ENCODE data around the gene CRIP2.

CRIP2 gene

DNA sequence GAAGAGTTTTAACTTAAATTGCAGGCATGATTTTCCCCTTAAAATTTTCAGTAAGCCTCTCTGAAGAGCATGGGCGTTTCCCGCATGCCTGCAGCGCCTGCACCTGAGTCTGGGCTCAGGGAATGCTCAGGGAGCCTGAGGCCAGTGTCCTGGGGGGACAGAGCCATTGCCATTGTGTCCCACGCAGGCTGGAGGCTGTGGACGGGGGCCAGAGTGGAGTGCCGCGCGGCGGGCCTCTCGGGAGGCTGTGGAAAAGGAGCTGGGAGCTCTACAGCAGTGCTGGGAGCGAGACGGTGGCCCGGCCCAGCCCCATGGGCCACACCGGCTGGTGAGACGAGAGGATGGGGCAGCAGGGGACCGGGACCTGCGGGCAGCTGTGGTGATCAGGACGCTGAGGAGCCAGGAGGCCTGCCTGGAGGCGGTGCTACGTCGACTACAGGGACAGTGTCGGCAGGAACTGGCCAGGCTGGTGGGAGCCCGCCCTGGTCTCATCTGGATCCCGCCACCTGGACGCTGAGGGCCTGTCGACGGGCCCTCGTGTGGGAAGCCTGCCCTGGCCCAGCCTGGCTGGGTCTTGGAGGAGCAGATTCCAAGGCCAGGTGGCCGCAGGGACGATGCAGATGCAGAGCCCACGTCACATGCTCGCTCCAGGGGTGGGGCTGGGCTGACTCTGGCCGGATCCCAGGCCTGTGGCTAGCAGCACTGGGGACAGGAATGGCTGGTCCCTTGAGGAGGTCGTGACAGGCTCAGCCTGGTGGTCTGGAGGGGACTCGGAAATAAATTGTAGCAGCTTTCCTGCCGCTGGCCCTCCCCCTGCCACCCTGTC, 24.0 kb downstream of the CRIP2 start:
- DNase-seq (ENCODE audit: low spot score): no peak

- peak; percentile 17 for DNase-seq (ENCODE audit: low spot score)
These were observed 24.8 kb downstream of the CRIP2 start for GRCh38 chr14:105499256-105500035.

DNA sequence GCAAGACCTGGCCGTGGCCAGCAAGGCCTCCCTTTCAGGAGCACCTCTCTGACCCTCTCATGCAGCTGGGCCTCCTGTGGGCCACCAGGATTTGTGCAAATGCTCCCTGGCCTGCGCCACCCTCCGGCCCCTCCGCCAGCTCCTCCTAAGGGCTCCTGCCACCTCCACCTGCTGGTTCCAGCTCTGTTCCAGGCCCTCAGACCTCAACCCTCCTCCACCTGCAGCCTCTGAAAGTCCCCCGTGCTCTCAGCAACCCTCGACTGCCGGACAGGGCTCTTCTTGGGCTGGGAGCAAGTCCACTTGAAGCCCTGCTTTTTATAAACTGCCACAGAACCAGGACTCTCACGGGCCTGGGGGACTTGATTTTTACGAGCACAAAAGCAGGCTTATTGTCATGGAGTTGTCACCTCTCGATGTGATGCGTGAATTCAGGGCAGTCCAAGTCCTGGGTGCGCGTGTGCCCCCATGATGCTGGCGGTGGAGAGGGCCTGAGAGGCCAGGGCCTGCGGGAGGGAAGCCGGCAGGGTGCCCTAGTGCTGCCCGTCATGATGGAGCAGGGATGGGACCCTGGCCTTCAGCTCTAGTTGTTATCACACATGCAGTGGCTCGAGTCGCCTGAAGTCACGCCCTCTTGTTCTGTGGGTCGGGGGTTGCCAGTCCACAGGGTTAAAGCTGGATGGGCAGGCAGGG, 25.6 kb downstream of the CRIP2 start:
- DNase-seq (ENCODE audit: low spot score): no peak

DNA sequence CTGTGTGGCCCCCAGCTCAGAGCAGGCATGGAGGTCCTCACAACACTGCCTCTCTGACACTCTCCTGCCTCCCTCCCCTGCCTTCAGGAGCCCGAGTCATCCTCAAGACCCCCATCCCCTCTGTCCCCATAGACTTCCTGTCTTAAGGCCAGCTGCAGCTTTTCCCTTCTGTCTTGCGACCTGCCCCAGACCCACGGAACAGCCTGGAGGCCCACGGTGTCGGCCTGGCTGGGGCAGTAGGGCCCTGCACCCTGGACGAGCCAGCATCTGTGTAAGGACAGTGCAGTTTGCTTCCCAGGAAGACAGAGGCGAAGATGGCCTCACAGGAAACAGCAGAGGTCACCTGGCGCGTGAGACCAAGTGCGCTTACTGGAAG, 26.1 kb downstream of the CRIP2 start:
- no peak for DNase-seq (ENCODE audit: low spot score)

DNA sequence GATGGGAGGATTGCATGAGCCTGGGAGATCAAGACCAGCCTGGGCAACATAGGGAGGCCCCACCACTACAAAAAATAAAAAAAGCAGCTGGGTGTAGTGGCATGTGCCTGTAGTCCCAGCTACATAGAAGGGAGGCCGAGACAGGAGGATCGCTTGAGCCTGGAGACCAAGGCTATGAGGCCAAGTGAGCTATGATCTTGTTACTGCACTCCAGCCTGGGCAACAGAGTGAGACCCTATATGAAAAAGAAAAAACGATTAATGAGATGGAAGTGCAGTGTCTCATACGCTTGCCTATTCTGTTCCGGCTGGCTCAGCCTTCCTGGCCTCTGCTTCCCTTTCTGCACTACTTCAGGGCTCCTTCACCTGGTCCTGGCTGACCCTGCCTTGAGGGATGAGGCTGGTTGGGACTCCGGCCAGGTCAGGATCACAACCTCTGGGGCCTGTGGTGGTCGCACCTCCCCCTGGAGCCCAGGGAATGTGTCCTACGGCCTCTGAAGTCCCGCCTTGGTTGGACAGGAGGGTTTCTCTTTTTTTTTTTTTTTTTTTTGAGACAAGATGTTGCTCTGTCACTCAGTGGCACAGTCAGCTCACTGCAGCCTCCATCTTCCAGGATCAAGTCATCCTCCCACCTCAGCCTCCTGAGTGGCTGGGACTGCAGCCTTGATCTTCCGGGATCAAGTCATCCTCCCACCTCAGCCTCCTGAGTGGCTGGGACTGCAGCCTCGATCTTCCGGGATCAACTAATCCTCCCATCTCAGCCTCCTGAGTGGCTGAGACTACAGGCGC, 27.1 kb downstream of the CRIP2 start:
- no peak for DNase-seq (ENCODE audit: low spot score)

DNA sequence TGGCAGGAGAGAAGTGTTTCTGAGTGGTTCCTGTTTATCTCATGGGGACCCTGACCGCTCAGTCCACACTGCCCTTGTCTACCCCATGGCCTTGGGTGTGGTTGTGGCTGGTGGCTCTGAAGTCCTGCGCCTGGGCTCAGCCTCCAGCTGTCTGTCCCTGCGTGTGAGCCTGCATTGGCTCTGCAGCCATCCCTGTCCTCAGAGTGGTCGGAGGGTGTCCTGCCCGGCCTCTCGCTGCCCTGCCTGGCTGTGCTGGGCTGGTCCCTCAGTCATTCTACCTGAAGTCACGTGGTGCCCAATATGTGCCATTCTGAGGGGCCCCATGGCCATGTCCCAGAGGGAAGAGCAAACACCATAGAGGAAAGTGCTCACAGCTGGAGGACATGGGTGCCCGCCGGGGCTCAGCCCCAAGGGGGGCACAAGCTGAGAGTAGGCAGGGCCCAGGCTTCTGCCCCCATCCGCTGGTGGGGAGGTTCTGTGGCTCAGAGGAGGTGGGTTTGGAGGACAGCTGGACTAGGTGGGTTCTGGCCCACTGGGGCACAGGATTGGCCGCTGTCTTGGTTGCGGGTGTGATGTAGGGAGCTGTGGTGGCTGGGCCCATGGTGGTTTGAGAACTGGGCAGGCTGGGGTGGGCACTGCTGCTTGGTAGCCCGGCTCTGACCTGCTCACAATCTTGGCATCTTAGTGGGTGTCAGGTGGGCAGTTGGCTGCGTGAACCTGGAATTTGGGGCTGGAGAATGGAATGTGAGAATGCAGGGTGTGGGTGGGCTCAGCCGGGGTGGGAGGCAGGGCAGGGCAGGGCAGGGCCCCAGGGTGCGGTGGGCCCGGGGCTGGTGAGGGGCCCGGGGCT, 28.1 kb downstream of the CRIP2 start:
- DNase-seq (ENCODE audit: low spot score): no peak

DNA sequence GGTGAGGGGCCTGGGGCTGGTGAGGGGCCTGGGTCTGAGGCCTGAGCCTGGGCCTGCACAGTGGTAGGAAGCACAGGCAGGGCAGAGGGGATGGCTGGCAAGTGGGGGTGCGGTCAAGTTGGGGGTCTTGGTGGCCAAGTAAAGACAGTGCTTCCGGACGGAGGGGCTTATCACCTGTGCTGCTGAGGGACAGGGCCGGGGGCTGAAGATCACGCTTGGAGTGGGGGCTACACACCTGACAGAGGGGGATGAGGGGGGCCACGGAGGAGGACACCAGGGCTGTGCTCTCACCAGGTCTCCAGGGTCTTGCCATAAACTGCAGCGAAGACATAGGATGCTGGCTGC, 28.6 kb downstream of the CRIP2 start:
- DNase-seq (ENCODE audit: low spot score): no peak

DNA sequence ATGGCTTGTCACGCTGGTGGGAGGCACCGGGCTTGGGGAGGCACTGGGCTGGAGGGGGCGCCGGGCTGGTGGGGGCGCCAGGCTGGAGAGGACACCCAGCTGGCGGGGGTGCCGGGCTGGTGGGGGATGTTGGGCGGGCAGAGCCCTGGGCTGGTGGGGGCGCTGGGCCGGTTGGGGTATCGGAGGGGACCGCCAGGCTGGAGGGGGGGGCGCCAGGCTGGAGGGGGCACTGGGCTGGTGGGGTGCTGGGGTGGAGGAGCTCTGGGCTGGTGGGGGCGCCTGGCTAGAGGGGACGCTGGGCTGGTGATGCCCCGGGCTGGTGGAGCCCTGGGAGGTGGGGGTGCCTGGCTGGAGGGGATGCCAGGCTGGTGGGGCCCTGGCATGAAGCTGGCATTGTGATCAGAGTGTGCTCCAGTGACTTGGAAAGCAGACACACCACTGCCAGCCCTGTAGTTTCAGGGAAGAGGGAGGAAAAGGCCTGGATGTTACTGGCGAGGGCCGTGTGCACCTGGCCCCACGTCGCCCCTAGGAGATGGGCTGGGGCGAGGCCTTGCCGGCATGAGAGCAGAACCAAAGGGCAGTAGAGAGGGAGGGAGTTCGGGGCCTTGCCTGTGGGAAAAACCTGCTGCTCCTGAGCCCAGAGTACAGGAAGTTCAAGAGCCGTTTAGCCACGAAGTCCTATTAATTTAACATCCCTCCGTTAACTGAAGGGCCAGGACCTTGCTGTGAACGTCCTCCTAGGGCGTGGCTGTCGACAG, 29.5 kb downstream of the CRIP2 start:
- peak; percentile 7 for DNase-seq (ENCODE audit: low spot score)

DNA sequence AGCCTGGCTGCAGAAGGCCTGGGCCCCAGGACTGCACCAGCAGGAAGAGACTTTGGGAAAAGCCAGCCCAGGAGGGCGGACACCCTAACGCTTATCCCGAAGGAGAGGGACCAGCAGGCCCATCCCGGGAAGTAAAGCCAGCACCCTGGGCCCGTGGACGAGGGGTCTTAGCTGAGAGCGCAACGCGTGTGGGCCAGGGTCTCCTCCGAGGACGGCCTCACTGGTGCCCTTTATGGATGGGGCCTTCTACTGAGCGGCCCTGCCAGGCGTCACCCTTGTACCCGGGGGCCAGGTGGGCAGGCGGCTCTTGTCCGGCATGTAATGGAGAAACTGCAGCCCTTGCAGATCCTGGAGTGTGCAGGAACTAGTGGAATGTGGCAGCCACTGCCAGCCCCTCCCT, 30.5 kb downstream of the CRIP2 start:
- no peak for DNase-seq (ENCODE audit: low spot score)

GRCh38 chr14:105507247-105507646, 32.6 kb downstream of the CRIP2 start:
- no peak for DNase-seq (ENCODE audit: low spot score)

DNA sequence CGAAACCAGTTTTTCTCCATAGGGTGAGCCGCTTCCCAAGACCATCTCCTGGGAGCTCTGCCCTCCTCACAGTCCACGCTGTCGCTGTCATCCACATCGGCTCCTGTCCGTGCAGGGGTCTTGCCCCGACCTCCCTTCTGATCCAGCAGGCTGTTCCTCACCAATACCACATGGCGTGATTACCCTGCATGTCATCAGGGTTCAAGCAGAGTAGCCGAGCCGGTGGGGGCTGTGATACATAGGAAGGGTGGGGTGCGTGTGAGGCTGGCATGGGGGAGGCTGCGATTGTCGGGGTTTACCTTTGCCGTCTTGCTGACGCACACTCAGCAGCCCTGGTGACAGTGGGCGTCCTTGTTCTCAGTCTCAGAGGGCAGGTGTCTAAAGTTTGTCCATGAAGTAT, 33.4 kb downstream of the CRIP2 start:
- no peak for DNase-seq (ENCODE audit: low spot score)

DNA sequence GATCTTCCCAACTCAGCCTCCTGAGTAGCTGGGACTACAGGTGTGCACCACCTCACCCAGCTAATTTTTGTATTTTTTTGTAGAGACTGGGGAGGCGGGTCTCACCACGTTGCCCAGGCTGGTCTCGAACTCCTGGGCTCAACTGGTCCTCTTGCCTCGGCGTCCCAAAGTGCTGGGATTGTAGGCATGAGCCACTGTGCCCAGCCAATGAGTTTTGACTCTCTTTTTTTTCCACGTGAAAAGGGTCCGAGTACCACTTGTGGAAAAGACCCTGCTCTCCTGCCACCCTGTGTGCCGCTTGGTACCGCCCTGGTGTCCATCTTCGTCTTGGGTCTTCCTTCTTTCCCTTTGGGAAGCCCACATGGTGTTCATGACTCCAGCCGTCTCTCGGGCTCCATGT, 34.0 kb downstream of the CRIP2 start:
- no peak for DNase-seq (ENCODE audit: low spot score)

DNA sequence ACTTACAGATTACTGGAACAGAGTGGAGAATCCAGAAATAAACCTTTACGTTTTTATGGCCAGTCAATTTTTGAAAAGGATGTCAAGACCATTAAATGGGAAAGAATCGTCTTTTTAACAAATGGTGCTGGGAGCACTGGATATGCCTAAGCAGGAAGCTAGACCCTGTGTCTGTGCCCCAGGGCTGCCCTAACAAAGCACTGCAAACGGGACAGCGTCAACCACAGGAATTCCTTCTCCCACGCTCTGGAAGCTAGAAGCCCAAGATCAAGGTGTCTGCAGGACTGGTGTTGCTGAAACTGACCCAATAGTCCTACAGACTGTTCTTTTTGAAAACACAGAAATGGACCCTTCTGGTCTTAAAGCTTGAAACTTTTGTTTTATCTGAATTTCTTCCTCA, 42.5 kb downstream of the CRIP2 start:
- no peak for DNase-seq (ENCODE audit: low spot score)

DNA sequence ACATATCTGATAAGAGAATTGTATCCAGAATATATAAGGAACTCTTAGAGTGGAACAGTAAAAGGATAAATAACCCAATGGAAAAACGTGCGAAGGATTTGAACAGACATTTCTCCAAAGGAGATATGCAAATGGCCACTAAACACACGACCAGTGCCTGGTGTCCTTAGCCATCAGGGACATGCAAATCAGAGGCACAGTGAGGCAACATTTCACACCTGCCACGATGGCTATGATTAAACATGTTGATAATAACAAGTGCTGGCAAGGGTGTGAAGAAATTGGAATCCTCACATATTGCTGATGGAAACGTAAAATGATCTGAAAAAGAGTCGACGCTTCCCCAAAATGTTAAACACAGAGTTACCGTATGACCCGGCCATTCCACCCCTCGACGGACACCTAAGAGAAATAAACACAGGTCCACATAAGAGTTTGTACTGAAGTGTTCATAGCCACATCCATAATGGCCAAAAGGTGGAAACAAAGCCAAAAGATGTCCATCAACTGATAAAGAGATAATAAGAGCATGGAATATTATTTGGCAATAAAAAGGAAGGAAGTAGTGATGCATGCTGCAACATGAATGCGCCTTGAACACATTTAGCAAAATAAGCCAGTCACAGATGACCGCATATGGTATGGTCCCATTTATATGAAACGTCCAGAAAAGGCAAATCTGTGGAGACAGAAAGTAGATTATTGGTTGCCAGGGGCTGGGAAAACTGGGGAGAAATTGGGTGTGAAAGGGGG, 45.5 kb downstream of the CRIP2 start:
- no peak for DNase-seq (ENCODE audit: low spot score)

- no peak for DNase-seq (ENCODE audit: low spot score)
These were observed 50.7 kb downstream of the CRIP2 start for GRCh38 chr14:105525326-105525725.

- peak; percentile 49 for DNase-seq (ENCODE audit: low spot score)
These were observed 51.5 kb downstream of the CRIP2 start, which contains the start of gene TMEM121 for GRCh38 chr14:105525861-105526775. TSS of gene TMEM121 (plus strand) at chr14:105526583. CDS start at chr14:105528835, 2,252 bp downstream.

DNA sequence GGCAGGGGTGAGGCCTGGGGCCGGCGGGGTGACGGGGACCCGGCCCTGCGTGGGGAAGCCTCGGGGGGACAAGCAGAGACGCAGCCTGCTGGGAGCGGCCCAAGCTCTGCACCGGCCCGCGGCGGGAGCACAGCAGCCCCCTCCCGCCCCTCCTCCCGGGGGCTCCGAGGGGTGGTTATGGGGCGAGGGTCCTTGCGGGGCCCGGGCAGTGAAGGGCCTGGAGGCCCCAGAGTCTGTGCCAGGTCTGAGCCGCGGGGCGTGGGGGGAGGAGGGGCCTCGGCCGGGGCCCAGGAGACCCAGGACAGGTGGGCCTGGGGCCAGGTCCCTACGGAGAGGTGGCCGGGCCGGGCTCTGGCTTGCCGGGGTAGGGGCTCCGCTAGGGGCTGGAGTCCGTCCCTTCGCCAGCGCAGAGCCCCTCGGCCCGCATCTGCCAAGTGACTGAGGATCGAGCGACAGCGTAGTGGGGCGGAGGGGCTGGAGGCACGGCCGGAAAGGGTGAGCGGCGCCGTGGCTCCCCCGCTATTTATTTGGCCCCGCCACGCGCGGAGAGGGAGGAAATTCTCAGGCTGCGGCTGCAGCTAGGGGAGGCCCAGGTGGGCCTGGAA, 52.3 kb downstream of the CRIP2 start:
- peak; percentile 34 for DNase-seq (ENCODE audit: low spot score)

DNA sequence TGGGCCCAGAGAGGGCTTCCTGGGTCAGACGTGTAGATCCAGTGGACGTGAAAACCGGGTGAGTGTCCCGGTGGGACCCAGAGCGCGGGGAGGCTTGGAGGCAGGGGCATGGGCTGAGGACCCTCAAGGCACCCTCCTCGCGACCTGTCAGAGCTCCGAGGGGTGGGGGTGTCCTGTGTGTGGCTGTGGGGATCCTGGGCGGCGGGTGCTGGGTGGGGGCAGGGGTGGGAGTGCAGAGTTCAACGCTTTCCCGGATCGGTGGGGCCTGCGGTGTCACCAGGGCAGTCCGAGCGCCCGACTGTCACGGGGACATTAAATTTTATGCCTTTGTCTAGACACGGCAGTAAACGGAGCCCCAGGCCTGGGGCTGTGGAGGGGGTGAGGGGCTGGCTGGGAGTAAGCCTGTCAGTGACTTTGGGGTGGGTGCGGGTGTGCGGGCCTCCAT, 52.8 kb downstream of the CRIP2 start:
- no peak for DNase-seq (ENCODE audit: low spot score)

Measured in HuH-7.5 (cell line).